HFFc6 (cell line): ENCODE results near the gene PTDSS2. TPM values are rescaled to one million over a fixed set of nuclear protein-coding genes. Genes with fewer than 3 reads are reported as not detected.

Source experiments
- DNase-seq: peaks from one replicate; pipeline ENCODE4 v3.0.0-alpha.2; 2018
- H3K27ac Mint-ChIP-seq: 2 replicates; pipeline ENCODE4 v1.8.0; 2020; ENCODE audit warnings: mild to moderate bottlenecking, mixed read lengths
- H3K27me3 Mint-ChIP-seq: 2 replicates; pipeline ENCODE4 v1.8.0; 2021; ENCODE audit warnings: mild to moderate bottlenecking, moderate library complexity, mixed read lengths; ENCODE audit not compliant: insufficient read depth
- H3K36me3 Mint-ChIP-seq: 2 replicates; pipeline ENCODE4 v1.8.0; 2021; ENCODE audit warnings: low read depth, mixed read lengths
- H3K4me1 Mint-ChIP-seq: 2 replicates; pipeline ENCODE4 v1.8.0; 2020; ENCODE audit warnings: low read depth, mixed read lengths
- H3K4me3 Mint-ChIP-seq: 2 replicates; pipeline ENCODE4 v1.8.0; 2020; ENCODE audit warnings: mild to moderate bottlenecking, moderate library complexity, mixed read lengths
- H3K9me3 Mint-ChIP-seq: 2 replicates; pipeline ENCODE4 v1.8.0; 2020; ENCODE audit warnings: mild to moderate bottlenecking, mixed read lengths
- CTCF ChIP-seq: fragments of 200-600 bp; sonication (generic); IDR thresholded peaks from 2 replicates; pipeline ENCODE4 v1.5.0; 2021; ENCODE audit warnings: antibody characterized with exemption, mild to moderate bottlenecking
- total RNA-seq, 6 experiments: library from RNA; stranded (reverse); fragmentation: NEBNext Ultra II Directional; extraction: Animal tissue kit (Norgen Biotek cat#: 25700); gene quantifications; 2 replicates in 1 of 6; 3 replicates in 5 of 6; pipeline ENCODE4 v1.2.3, GENCODE V29; 2021

The PTDSS2 gene
- total RNA-seq, 6 experiments from 2014 or later = 23.3 to 34.5 (median 27.2) TPM

- no peak for TF ChIP-seq CTCF
- Mint-ChIP-seq H3K27me3 (no peaks in the 10 kb centered on the region; the same call in 1 of the 2 replicates), H3K9me3 (no peaks in the 10 kb centered on the region), H3K36me3 (peaks cover 19% of the 10 kb centered on the region), H3K27ac (no peak overlapping the region), H3K4me1 (peaks cover 12% of the 10 kb centered on the region), H3K4me3 (no peak overlapping the region)
- DNase-seq = no peak
These were observed 3.5 kb downstream of the PTDSS2 start for GRCh38 chr11:453564-453963.

GRCh38 chr11:454043-454442, 4.0 kb downstream of the PTDSS2 start:
- Mint-ChIP-seq H3K27me3 (no peaks in the 10 kb centered on the region; the same call in 1 of the 2 replicates), H3K9me3 (no peaks in the 10 kb centered on the region), H3K4me1 (peaks cover 8% of the 10 kb centered on the region), H3K36me3 (peaks cover 19% of the 10 kb centered on the region), H3K4me3 (no peak overlapping the region), H3K27ac (no peak overlapping the region)
- TF ChIP-seq CTCF = no peak
- DNase-seq = no peak

- TF ChIP-seq CTCF = no peak
- no peaks in the 10 kb centered on the region for H3K27me3 Mint-ChIP-seq
- no peak overlapping the region for H3K4me3 Mint-ChIP-seq
- H3K36me3 Mint-ChIP-seq = peaks cover 19% of the 10 kb centered on the region
- DNase-seq = no peak
- no peak overlapping the region; the same call in 1 of the 2 replicates for H3K27ac Mint-ChIP-seq
- H3K9me3 Mint-ChIP-seq = no peaks in the 10 kb centered on the region
- H3K4me1 Mint-ChIP-seq = peaks cover 8% of the 10 kb centered on the region
These were observed 4.9 kb downstream of the PTDSS2 start for GRCh38 chr11:454801-455565.

- no peak for TF ChIP-seq CTCF
- Mint-ChIP-seq H3K4me3 (no peak overlapping the region), H3K9me3 (no peaks in the 10 kb centered on the region), H3K36me3 (peaks cover 19% of the 10 kb centered on the region), H3K4me1 (peaks cover 8% of the 10 kb centered on the region), H3K27me3 (no peaks in the 10 kb centered on the region), H3K27ac (no peak overlapping the region)
- DNase-seq = no peak
These were observed 5.6 kb downstream of the PTDSS2 start for GRCh38 chr11:455566-456147.

GRCh38 chr11:456533-456932, 6.5 kb downstream of the PTDSS2 start:
- Mint-ChIP-seq H3K27ac (no peak overlapping the region), H3K9me3 (no peaks in the 10 kb centered on the region), H3K4me3 (no peak overlapping the region), H3K36me3 (peaks cover 19% of the 10 kb centered on the region), H3K4me1 (peaks cover 2% of the 10 kb centered on the region), H3K27me3 (no peaks in the 10 kb centered on the region)
- DNase-seq = no peak
- no peak for TF ChIP-seq CTCF
